ENCODE data around the gene DYNC2LI1. TPM values are rescaled to one million over a fixed set of nuclear protein-coding genes. Genes with fewer than 3 reads are reported as not detected.

The DYNC2LI1 gene
- total and polyA plus RNA-seq, 2 donors from 2014 or later = 41.5 to 54.4 TPM

DNA sequence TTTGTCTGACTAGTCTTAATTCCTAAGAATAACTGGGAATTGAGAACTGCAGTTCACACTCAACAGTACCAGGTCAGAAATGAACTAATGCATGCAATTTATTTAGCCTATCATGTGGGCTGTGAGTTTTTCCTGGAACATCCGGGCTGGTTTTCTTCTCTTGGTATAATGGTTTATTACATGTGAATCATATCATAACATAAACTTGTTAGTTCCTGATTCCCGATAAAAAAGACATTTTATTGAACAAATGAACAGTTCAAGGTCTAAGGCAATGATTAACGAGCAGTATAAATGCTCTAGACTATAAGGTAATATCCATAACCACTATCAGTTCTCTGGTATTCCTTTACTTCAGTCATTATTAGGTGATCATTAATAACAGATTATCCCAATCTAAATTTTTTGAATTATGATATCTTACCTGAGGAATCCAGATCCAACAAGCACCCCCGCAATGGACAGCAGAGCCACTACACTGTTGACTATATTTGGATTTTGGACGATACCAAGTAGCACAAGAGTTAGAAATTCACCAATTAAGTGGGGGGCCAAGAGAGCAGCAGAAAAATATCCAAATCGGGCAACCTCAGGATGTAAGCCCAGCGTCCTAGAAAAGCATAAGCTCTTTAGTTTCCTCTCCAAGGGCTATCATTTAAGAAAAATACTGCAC, 45.8 kb downstream of the DYNC2LI1 start:
- Histone ChIP-seq H3K27me3 (ENCODE audit: control insufficient read depth, insufficient read depth, low read length) (no peaks in the 10 kb centered on the region), H3K9ac (ENCODE audit: low read length in 3 of 3) (no peak overlapping the region), H3K27ac (ENCODE audit: low read depth in 2 of 2, low read length in 2 of 2) (no peak overlapping the region), H3K4me1 (ENCODE audit: control insufficient read depth in 2 of 3, insufficient read depth in 2 of 3, low read depth in 1 of 3, low read length in 3 of 3) (no peaks in the 10 kb centered on the region), H3K9me3 (ENCODE audit: control insufficient read depth in 2 of 3, insufficient read depth in 1 of 3, low read length in 3 of 3) (no peaks in the 10 kb centered on the region), H3K36me3 (ENCODE audit: control insufficient read depth in 2 of 3, insufficient read depth in 3 of 3, low read length in 3 of 3) (no peaks in the 10 kb centered on the region), H3K4me3 (ENCODE audit: low read length in 3 of 3) (no peak overlapping the region)
- no peak for DNase-seq
- TF ChIP-seq, protein P1, sequence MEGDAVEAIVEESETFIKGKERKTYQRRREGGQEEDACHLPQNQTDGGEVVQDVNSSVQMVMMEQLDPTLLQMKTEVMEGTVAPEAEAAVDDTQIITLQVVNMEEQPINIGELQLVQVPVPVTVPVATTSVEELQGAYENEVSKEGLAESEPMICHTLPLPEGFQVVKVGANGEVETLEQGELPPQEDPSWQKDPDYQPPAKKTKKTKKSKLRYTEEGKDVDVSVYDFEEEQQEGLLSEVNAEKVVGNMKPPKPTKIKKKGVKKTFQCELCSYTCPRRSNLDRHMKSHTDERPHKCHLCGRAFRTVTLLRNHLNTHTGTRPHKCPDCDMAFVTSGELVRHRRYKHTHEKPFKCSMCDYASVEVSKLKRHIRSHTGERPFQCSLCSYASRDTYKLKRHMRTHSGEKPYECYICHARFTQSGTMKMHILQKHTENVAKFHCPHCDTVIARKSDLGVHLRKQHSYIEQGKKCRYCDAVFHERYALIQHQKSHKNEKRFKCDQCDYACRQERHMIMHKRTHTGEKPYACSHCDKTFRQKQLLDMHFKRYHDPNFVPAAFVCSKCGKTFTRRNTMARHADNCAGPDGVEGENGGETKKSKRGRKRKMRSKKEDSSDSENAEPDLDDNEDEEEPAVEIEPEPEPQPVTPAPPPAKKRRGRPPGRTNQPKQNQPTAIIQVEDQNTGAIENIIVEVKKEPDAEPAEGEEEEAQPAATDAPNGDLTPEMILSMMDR (IDR thresholded peaks at IDR 0.05; ENCODE audit: borderline replicate concordance, extremely low read depth, insufficient read depth) = no peak
- no peak for FAIRE-seq
- intact Hi-C loops (cut with DNase I) = no loop called here

DNA sequence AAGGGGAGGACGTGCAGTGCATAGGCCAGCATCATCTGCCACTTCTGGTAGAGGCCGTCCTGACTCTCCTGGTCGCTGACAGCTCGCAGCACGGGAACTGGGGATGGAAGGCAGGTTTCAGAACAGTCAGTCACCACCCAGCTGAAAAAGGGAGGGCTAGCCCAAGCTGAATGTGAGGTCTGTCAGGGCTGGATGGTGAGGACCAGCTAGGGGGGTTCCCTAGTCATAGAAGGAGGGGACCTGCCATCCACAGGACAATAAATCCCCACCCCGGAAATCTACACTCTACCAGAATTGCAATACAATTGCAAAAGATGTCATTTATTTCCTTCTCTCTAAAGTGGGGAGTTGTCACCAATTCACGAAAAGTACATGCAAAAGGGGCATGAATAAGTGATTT, 49.0 kb downstream of the DYNC2LI1 start:
- Histone ChIP-seq H3K4me1 (ENCODE audit: control insufficient read depth in 2 of 3, insufficient read depth in 2 of 3, low read depth in 1 of 3, low read length in 3 of 3) (no peaks in the 10 kb centered on the region), H3K9ac (ENCODE audit: low read length in 3 of 3) (no peak overlapping the region), H3K27me3 (ENCODE audit: control insufficient read depth, insufficient read depth, low read length) (no peaks in the 10 kb centered on the region), H3K27ac (ENCODE audit: low read depth in 2 of 2, low read length in 2 of 2) (no peak overlapping the region), H3K9me3 (ENCODE audit: control insufficient read depth in 2 of 3, insufficient read depth in 1 of 3, low read length in 3 of 3) (no peaks in the 10 kb centered on the region), H3K4me3 (ENCODE audit: low read length in 3 of 3) (no peak overlapping the region), H3K36me3 (ENCODE audit: control insufficient read depth in 2 of 3, insufficient read depth in 3 of 3, low read length in 3 of 3) (no peaks in the 10 kb centered on the region)
- intact Hi-C loops (cut with DNase I) = no loop called here
- TF ChIP-seq, protein P1 (IDR thresholded peaks at IDR 0.05; ENCODE audit: borderline replicate concordance, extremely low read depth, insufficient read depth) = no peak
- FAIRE-seq = no peak
- no peak for DNase-seq

DNA sequence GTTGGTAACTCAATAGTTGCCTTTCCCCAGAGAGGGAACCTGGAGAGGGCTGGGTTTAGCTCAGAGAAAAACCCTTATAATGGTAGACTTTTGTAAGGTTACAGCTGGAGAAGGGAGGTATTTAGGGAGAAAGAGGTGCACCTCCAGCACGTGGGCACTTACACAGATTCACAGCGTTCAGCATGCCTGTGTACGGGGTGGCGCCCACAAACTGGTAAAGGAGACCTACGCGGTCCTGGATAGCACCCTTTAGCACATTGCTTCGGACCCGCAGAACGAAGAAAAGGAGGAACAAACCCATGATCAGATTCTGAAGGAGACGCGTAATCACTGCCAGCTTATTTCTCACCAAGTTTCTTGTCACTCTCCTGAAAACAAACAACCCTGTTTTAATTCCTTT, 49.9 kb downstream of the DYNC2LI1 start:
- H3K27ac ChIP-seq (ENCODE audit: low read depth in 2 of 2, low read length in 2 of 2) = no peak overlapping the region
- no peak overlapping the region for H3K4me3 ChIP-seq (ENCODE audit: low read length in 3 of 3)
- FAIRE-seq = no peak
- H3K27me3 ChIP-seq (ENCODE audit: control insufficient read depth, insufficient read depth, low read length) = no peaks in the 10 kb centered on the region
- no peaks in the 10 kb centered on the region for H3K9me3 ChIP-seq (ENCODE audit: control insufficient read depth in 2 of 3, insufficient read depth in 1 of 3, low read length in 3 of 3)
- intact Hi-C loops (cut with DNase I) = no loop called here
- no peak overlapping the region for H3K9ac ChIP-seq (ENCODE audit: low read length in 3 of 3)
- TF ChIP-seq, protein P1 (IDR thresholded peaks at IDR 0.05; ENCODE audit: borderline replicate concordance, extremely low read depth, insufficient read depth) = no peak
- H3K4me1 ChIP-seq (ENCODE audit: control insufficient read depth in 2 of 3, insufficient read depth in 2 of 3, low read depth in 1 of 3, low read length in 3 of 3) = no peaks in the 10 kb centered on the region
- H3K36me3 ChIP-seq (ENCODE audit: control insufficient read depth in 2 of 3, insufficient read depth in 3 of 3, low read length in 3 of 3) = no peaks in the 10 kb centered on the region
- DNase-seq = no peak

DNA sequence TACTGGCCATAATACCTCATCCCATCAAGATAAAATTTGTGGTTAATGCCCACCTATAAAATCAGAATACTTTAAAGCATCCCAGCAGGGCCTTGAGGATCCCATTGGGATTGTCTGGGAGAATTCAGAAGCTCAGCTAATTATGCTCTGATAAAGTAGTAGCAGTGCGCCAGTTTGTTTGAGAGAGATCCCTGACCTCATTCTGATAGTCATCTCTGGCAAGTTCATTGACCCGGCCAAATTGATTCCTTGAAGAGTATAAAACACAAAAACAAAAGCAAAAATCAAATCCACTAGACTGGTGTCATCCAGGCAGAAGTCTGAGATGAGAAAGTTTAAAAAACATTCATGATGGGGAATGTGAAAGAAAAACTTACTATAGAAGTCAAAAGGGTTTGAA, 50.7 kb downstream of the DYNC2LI1 start:
- no peak overlapping the region for H3K9ac ChIP-seq (ENCODE audit: low read length in 3 of 3)
- H3K9me3 ChIP-seq (ENCODE audit: control insufficient read depth in 2 of 3, insufficient read depth in 1 of 3, low read length in 3 of 3) = no peaks in the 10 kb centered on the region
- H3K27me3 ChIP-seq (ENCODE audit: control insufficient read depth, insufficient read depth, low read length) = no peaks in the 10 kb centered on the region
- TF ChIP-seq, protein P1 (IDR thresholded peaks at IDR 0.05; ENCODE audit: borderline replicate concordance, extremely low read depth, insufficient read depth) = no peak
- no peak for FAIRE-seq
- no peak overlapping the region for H3K4me3 ChIP-seq (ENCODE audit: low read length in 3 of 3)
- no peak for DNase-seq
- H3K36me3 ChIP-seq (ENCODE audit: control insufficient read depth in 2 of 3, insufficient read depth in 3 of 3, low read length in 3 of 3) = no peaks in the 10 kb centered on the region
- intact Hi-C loops (cut with DNase I) = no loop called here
- no peaks in the 10 kb centered on the region for H3K4me1 ChIP-seq (ENCODE audit: control insufficient read depth in 2 of 3, insufficient read depth in 2 of 3, low read depth in 1 of 3, low read length in 3 of 3)
- H3K27ac ChIP-seq (ENCODE audit: low read depth in 2 of 2, low read length in 2 of 2) = no peak overlapping the region

Data from kidney (tissue), 14 donors.